Neuron (in vitro differentiated cells): ENCODE measurements around the gene OAT.
A peak's percentile ranks its signal among the peaks of the same experiment; 100 is the strongest.
"Not testable (repeated sequence)": the region's sequence is repeated elsewhere in the genome, so short reads cannot be mapped to it uniquely, and the experiment has no call there.

ENCODE experiments used
- H2AFZ ChIP-seq: one replicate; pipeline ENCODE4 v1.6.1; 2013; ENCODE audit warnings: low read depth, mild to moderate bottlenecking, inconsistent platforms, low read length, moderate library complexity
- H3K27me3 ChIP-seq: one replicate; pipeline ENCODE4 v1.6.1; 2013; ENCODE audit warnings: low read length; ENCODE audit not compliant: insufficient read depth
- H3K36me3 ChIP-seq: one replicate; pipeline ENCODE4 v1.6.1; 2013; ENCODE audit warnings: low read length; ENCODE audit not compliant: insufficient read depth
- H3K4me1 ChIP-seq: one replicate; pipeline ENCODE4 v1.6.1; 2013; ENCODE audit warnings: low read length; ENCODE audit not compliant: insufficient read depth
- H3K4me3 ChIP-seq: 2 replicates; pipeline ENCODE4 v1.5.1; 2013; ENCODE audit warnings: mild to moderate bottlenecking, low read length, moderate library complexity
- H3K9me3 ChIP-seq: one replicate; pipeline ENCODE4 v1.6.1; 2013; ENCODE audit warnings: low read length

OAT gene

GRCh38 chr10:124453960-124454610 is 35.4 kb upstream of the OAT start:
- peaks cover 17% of the 10 kb centered on the region for H3K4me1 ChIP-seq
- no peak overlapping the region for H3K4me3 ChIP-seq
- no peaks in the 10 kb centered on the region for H3K9me3 ChIP-seq
- no peak overlapping the region for H2AFZ ChIP-seq
- no peaks in the 10 kb centered on the region for H3K36me3 ChIP-seq
- H3K27me3 ChIP-seq: peaks cover 61% of the 10 kb centered on the region

- Histone ChIP-seq H3K9me3 (no peaks in the 10 kb centered on the region), H3K27me3 (peaks cover 84% of the 10 kb centered on the region), H2AFZ (no peak overlapping the region), H3K4me3 (no peak overlapping the region), H3K4me1 (peaks cover 31% of the 10 kb centered on the region), H3K36me3 (no peaks in the 10 kb centered on the region)
Measured at GRCh38 chr10:124451276-124451675, 32.6 kb upstream of the OAT start.

GRCh38 chr10:124450783-124451057 is 32.0 kb upstream of the OAT start:
- H3K4me1 ChIP-seq: peaks cover 31% of the 10 kb centered on the region
- H3K27me3 ChIP-seq: peaks cover 85% of the 10 kb centered on the region

GRCh38 chr10:124450012-124450782 is 31.5 kb upstream of the OAT start, which contains the start of gene NKX1-2:
TSS of gene NKX1-2 (minus strand) at chr10:124450035. CDS start at chr10:124449943, 92 bp downstream.
- Histone ChIP-seq H3K27me3 (peaks cover 86% of the 10 kb centered on the region), H2AFZ (peak within 1 kb of the TSS; percentile 77), H3K9me3 (no peaks in the 10 kb centered on the region), H3K4me3 (peak within 1 kb of the TSS; percentile 39), H3K4me1 (peaks cover 31% of the 10 kb centered on the region), H3K36me3 (no peaks in the 10 kb centered on the region)

More at GRCh38 chr10:124450783-124451057, 32.0 kb upstream of the OAT start:
- Histone ChIP-seq H3K4me3 (no peak overlapping the region), H3K36me3 (no peaks in the 10 kb centered on the region), H2AFZ (no peak overlapping the region), H3K9me3 (no peaks in the 10 kb centered on the region)

GRCh38 chr10:124449170-124450011 is 30.7 kb upstream of the OAT start:
- peaks cover 92% of the 10 kb centered on the region for H3K27me3 ChIP-seq
- H3K9me3 ChIP-seq: no peaks in the 10 kb centered on the region
- no peaks in the 10 kb centered on the region for H3K36me3 ChIP-seq
- peak overlapping the region; percentile 77 for H2AFZ ChIP-seq
- peak overlapping the region; percentile 37 for H3K4me3 ChIP-seq
- H3K4me1 ChIP-seq: peaks cover 30% of the 10 kb centered on the region

GRCh38 chr10:124448696-124449169 is 30.0 kb upstream of the OAT start:
- no peak overlapping the region for H2AFZ ChIP-seq
- H3K36me3 ChIP-seq: no peaks in the 10 kb centered on the region
- H3K27me3 ChIP-seq: peaks cover 87% of the 10 kb centered on the region
- H3K4me3 ChIP-seq: peak overlapping the region; percentile 37
- H3K9me3 ChIP-seq: no peaks in the 10 kb centered on the region
- peaks cover 27% of the 10 kb centered on the region for H3K4me1 ChIP-seq

- Histone ChIP-seq H3K36me3 (no peaks in the 10 kb centered on the region), H3K27me3 (peaks cover 84% of the 10 kb centered on the region), H2AFZ (peak overlapping the region; percentile 54), H3K9me3 (no peaks in the 10 kb centered on the region), H3K4me1 (peaks cover 27% of the 10 kb centered on the region), H3K4me3 (peak overlapping the region; percentile 24)
Measured at GRCh38 chr10:124447751-124448466, 29.2 kb upstream of the OAT start.

GRCh38 chr10:124446830-124447750 is 28.4 kb upstream of the OAT start:
- H2AFZ ChIP-seq: peak overlapping the region; percentile 54
- H3K4me1 ChIP-seq: peaks cover 27% of the 10 kb centered on the region
- H3K9me3 ChIP-seq: no peaks in the 10 kb centered on the region
- H3K27me3 ChIP-seq: peaks cover 81% of the 10 kb centered on the region
- no peaks in the 10 kb centered on the region for H3K36me3 ChIP-seq
- peak overlapping the region; percentile 24 for H3K4me3 ChIP-seq

GRCh38 chr10:124441694-124442093 is 23.0 kb upstream of the OAT start:
- H3K4me1 ChIP-seq, H3K4me3 ChIP-seq, H3K36me3 ChIP-seq, H2AFZ ChIP-seq, H3K9me3 ChIP-seq: not testable (repeated sequence)
- peaks cover 32% of the 10 kb centered on the region for H3K27me3 ChIP-seq

- Histone ChIP-seq H3K27me3 (peaks cover 2% of the 10 kb centered on the region), H3K4me3 (no peak overlapping the region), H3K4me1 (no peaks in the 10 kb centered on the region), H3K9me3 (no peaks in the 10 kb centered on the region), H2AFZ (no peak overlapping the region), H3K36me3 (no peaks in the 10 kb centered on the region)
Measured at GRCh38 chr10:124436191-124436638, 17.5 kb upstream of the OAT start.

GRCh38 chr10:124435683-124436082 is 17.0 kb upstream of the OAT start:
- not testable (repeated sequence) for H3K4me1 ChIP-seq, H3K27me3 ChIP-seq, H2AFZ ChIP-seq, H3K36me3 ChIP-seq, H3K9me3 ChIP-seq, H3K4me3 ChIP-seq

GRCh38 chr10:124433461-124433860 is 14.7 kb upstream of the OAT start:
- Histone ChIP-seq H3K4me3 (no peak overlapping the region), H3K36me3 (no peaks in the 10 kb centered on the region), H3K9me3 (no peaks in the 10 kb centered on the region), H2AFZ (no peak overlapping the region), H3K27me3 (peaks cover 10% of the 10 kb centered on the region), H3K4me1 (no peaks in the 10 kb centered on the region)
